DMS53 treated with DMSO at 0.1 percent for 48 hours (cell line): Measurements from ENCODE around the gene CNMD.
"Not testable (repeated sequence)": the region's sequence is repeated elsewhere in the genome, so short reads cannot be mapped to it uniquely, and the experiment has no call there.

ENCODE experiments used
- DNase-seq: peaks from one replicate; lab custom pipeline; 2025; ENCODE audit not compliant: unreplicated experiment; lab: John Stamatoyannopoulos, UW

Gene CNMD

DNA sequence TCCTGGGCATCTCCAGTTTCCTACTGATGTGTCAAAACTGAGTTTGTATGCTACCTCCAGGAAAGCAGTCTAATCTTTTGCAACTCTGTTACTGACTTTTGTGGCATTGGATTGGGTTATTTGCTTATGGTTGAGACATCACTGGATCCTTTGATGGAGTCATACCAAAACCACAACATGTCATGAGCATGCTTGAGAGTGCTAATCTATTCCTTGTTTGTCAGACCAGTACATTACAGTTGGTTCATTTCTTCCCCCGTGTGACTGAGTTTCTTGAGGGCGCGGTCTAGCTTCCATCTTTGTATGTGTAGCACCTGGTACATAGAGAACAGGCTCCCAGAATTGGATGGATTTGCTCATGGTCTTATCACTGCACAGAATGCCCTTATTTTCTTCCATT is 43.8 kb downstream of the CNMD start:
- DNase-seq = no peak

DNA sequence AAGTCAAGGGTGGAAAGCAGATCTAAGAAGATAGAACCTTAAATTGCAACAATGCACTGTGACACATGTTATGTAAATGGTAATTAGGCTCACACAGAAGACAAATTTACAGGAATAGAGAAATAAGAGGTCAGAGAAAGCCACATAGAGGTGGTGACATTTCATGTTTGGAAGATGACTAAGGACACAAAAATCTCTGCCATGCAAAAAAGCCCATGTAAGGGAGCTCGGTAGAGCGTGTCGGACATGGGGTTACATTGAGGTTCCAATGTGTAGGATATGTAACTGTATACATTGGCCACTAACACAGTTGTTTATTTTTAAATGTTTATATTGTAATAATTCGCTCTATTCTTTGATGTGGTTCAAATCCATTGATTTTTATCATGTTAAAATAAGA is 53.2 kb downstream of the CNMD start:
- no peak for DNase-seq

DNA sequence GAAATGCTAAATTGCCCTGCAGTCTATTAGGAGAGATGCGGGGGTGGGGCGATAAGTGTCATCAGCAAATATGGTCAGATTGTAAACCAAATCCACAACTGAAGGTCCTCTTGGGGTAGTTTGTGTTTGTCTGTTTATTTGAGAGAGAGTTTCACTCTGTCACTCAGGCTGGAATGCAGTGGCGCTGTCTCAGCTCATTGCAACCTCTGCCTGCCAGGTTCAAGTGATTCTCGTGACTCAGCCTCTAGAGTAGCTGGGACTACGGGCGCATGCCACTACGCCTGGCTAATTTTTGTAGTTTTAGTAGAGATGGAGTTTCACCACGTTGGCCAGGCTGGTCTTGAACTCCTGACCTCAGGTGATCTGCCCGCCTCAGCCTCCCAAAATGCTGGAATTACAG is 53.8 kb downstream of the CNMD start:
- not testable (repeated sequence) for DNase-seq

- DNase-seq = no peak
Observed at GRCh38 chr13:52677823-52678222, 61.8 kb downstream of the CNMD start.

DNA sequence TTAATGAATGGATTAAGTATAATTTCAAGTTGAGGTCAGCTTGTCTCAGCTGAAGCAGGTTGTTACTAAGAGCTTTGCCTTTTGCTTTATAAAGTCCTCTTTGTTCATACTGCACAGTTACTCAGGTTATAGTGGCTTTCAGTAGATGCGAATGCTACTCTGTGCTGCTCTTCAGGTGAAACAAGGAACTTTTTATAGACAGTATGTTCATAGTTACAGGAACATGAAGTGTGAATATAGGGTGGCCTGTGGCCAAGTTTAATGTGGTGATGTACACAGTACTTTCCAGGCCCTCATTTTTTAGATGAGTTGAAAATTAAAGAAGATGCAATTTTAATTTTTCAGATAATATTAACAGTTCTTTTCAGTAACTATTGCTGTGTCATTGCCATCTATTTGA is 66.2 kb downstream of the CNMD start:
- no peak for DNase-seq

- no peak for DNase-seq
Observed at GRCh38 chr13:52670726-52671125, 68.9 kb downstream of the CNMD start.

DNA sequence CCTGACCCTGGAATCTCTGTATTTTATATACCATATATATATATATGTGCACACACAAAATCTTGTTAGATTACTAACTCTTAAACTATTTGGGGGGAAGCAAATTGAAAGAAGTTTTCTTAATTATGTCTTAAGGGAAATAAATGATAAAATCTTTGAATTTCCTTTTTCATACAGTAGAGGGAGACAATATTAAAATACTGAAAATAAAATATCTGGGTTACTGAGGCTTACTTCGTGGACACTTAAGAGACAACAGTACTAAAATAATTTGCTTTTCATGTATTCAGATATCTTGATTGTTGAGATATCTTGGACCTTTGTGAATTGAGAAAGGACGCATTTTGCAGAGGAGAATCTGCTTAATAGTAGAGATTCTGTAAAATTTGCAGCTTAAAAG is 69.9 kb downstream of the CNMD start:
- DNase-seq = no peak

- peak; percentile 41 for DNase-seq
Observed at GRCh38 chr13:52665325-52665724, 74.3 kb downstream of the CNMD start.

- no peak for DNase-seq
Observed at GRCh38 chr13:52664272-52664671, 75.3 kb downstream of the CNMD start.

DNA sequence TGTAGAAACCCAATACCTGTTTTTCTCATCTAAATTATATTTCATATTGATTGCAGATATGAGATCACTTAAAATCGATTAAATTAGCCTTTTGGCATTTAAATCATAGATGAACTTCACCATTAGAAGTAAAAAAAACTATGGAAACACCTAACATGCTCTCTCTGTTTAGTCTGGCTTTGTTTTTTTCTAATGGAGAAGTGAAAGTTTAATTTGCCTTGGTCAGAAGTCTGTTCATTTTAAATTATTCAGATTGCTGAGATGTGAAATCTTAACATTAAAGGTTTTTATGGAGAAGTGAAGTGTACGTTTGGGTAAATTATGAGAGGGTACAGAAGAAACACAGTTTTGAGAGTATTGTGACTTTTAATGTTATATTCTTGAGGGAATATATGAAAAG is 80.3 kb downstream of the CNMD start:
- no peak for DNase-seq
